ENCODE results near the gene DNASE1L1. TPM values are rescaled to one million over a fixed set of nuclear protein-coding genes. Genes with fewer than 3 reads are reported as not detected.

The DNASE1L1 gene
- total RNA-seq, 1 experiment from 2014 or later = 8.3 TPM

- H3K4me1 ChIP-seq (ENCODE audit: insufficient read depth, low read length, poor library complexity, severe bottlenecking) = peaks cover 16% of the 10 kb centered on the region
- BruUV-seq (replicated peaks) = no TSS peak
- H3K27me3 ChIP-seq (replicated peaks; ENCODE audit: insufficient read depth, low read depth, low read length, poor library complexity) = no peaks in the 10 kb centered on the region
- intact Hi-C loops (cut with micrococcal nuclease; ENCODE audit: unreplicated experiment) = no loop called here
- TF ChIP-seq CTCF (conservative IDR thresholded peaks at IDR 0.05; ENCODE audit: low read depth, low read length) (no peak), EZH2 (IDR thresholded peaks at IDR 0.05; ENCODE audit: borderline replicate concordance, low read depth, low read length, poor library complexity, severe bottlenecking) (no peak)
- DNase-seq (ENCODE audit: low spot score) = no peak
- ChIA-PET POLR2A (ENCODE audit: low non-redundant PET) (no interaction called here), CTCF (no interaction called here)
- H3K9me3 ChIP-seq (ENCODE audit: low read depth, low read length, poor library complexity, severe bottlenecking) = no peaks in the 10 kb centered on the region
- H3K4me3 ChIP-seq (ENCODE audit: low read depth, low read length, poor library complexity, severe bottlenecking) = no peak overlapping the region
- no peak overlapping the region for H3K27ac ChIP-seq (ENCODE audit: low read depth, low read length, poor library complexity, severe bottlenecking)
- no peaks in the 10 kb centered on the region for H3K36me3 ChIP-seq (ENCODE audit: insufficient read depth, low read length, poor library complexity, severe bottlenecking)
Observed at GRCh38 chrX:154376774-154377173, 32.3 kb downstream of the DNASE1L1 start.

GRCh38 chrX:154375156-154375504 lies 33.9 kb downstream of the DNASE1L1 start:
- Histone ChIP-seq H3K27ac (ENCODE audit: low read depth, low read length, poor library complexity, severe bottlenecking) (peak overlapping the region; percentile 76), H3K4me1 (ENCODE audit: insufficient read depth, low read length, poor library complexity, severe bottlenecking) (peaks cover 16% of the 10 kb centered on the region), H3K9me3 (ENCODE audit: low read depth, low read length, poor library complexity, severe bottlenecking) (no peaks in the 10 kb centered on the region), H3K36me3 (ENCODE audit: insufficient read depth, low read length, poor library complexity, severe bottlenecking) (no peaks in the 10 kb centered on the region), H3K27me3 (replicated peaks; ENCODE audit: insufficient read depth, low read depth, low read length, poor library complexity) (no peaks in the 10 kb centered on the region), H3K4me3 (ENCODE audit: low read depth, low read length, poor library complexity, severe bottlenecking) (no peak overlapping the region)
- intact Hi-C loops (cut with micrococcal nuclease; ENCODE audit: unreplicated experiment) = no loop called here
- no peak for TF ChIP-seq CTCF (conservative IDR thresholded peaks at IDR 0.05; ENCODE audit: low read depth, low read length)
- no peak for TF ChIP-seq EZH2 (IDR thresholded peaks at IDR 0.05; ENCODE audit: borderline replicate concordance, low read depth, low read length, poor library complexity, severe bottlenecking)
- ChIA-PET CTCF (no interaction called here), POLR2A (ENCODE audit: low non-redundant PET) (no interaction called here)
- no TSS peak for BruUV-seq (replicated peaks)
- no peak for DNase-seq (ENCODE audit: low spot score)

- DNase-seq (ENCODE audit: low spot score) = no peak
- Histone ChIP-seq H3K27me3 (replicated peaks; ENCODE audit: insufficient read depth, low read depth, low read length, poor library complexity) (no peaks in the 10 kb centered on the region), H3K27ac (ENCODE audit: low read depth, low read length, poor library complexity, severe bottlenecking) (peak within 1 kb of the TSS; percentile 76), H3K4me1 (ENCODE audit: insufficient read depth, low read length, poor library complexity, severe bottlenecking) (peaks cover 16% of the 10 kb centered on the region), H3K9me3 (ENCODE audit: low read depth, low read length, poor library complexity, severe bottlenecking) (no peaks in the 10 kb centered on the region), H3K4me3 (ENCODE audit: low read depth, low read length, poor library complexity, severe bottlenecking) (peak within 1 kb of the TSS; percentile 46), H3K36me3 (ENCODE audit: insufficient read depth, low read length, poor library complexity, severe bottlenecking) (no peaks in the 10 kb centered on the region)
- CTCF ChIA-PET = interaction anchor here (1.2 kb wide), 1 partner anchor 447 kb away, joined by 3 read pairs; no protein-coding TSS in a partner anchor
- BruUV-seq (replicated peaks) = no TSS peak
- POLR2A ChIA-PET (ENCODE audit: low non-redundant PET) = no interaction called here
- no peak for TF ChIP-seq CTCF (conservative IDR thresholded peaks at IDR 0.05; ENCODE audit: low read depth, low read length)
- TF ChIP-seq EZH2 (IDR thresholded peaks at IDR 0.05; ENCODE audit: borderline replicate concordance, low read depth, low read length, poor library complexity, severe bottlenecking) = no peak
- intact Hi-C loops (cut with micrococcal nuclease; ENCODE audit: unreplicated experiment) = no loop called here
Observed at GRCh38 chrX:154374313-154375155, 34.5 kb downstream of the DNASE1L1 start, which contains the start of gene FLNA. Gene FLNA, minus strand, starts transcription at chrX:154374634. Its CDS starts 3,389 bp downstream, at chrX:154371245.

Data from A673 (cell line).